Posterior vena cava (tissue), 2 donors: ENCODE measurements around the gene PCCA. TPM values are rescaled to one million over a fixed set of nuclear protein-coding genes. Genes with fewer than 3 reads are reported as not detected.
"Not testable (repeated sequence)": the region's sequence is repeated elsewhere in the genome, so short reads cannot be mapped to it uniquely, and the experiment has no call there.

Experiments used
- DNase-seq: peaks from one replicate; pipeline ENCODE4 v3.0.0-alpha.2; 2020; ENCODE audit warnings: low spot score
- intact Hi-C, 2 donors: fragments of 100-400 bp; cut with DNase I; formaldehyde crosslinking; loops; one replicate each; pipeline versions ENCODE4 v1.14.1 to v1.14.2; 2022 to 2023
- total RNA-seq, 2 donors: library from RNA; stranded (reverse); fragmentation: NEBNext Ultra II Directional; extraction: Animal tissue kit (Norgen Biotek cat#: 25700); gene quantifications; one replicate each; pipeline ENCODE4 v1.2.1, GENCODE V29; 2021
- donor health status: DM: yes; HTN: yes; CAD: no.
- donor health status: DM: yes; HTN: yes; CAD: no.

The PCCA gene
- total RNA-seq, 2 donors from 2014 or later: 32.0 to 34.5 TPM

GRCh38 chr13:100095498-100095897 is 6.6 kb downstream of the PCCA start:
- DNase-seq: no peak
- intact Hi-C loops: no loop called here

GRCh38 chr13:100096526-100096925 is 7.6 kb downstream of the PCCA start:
- intact Hi-C loops: no loop called here
- DNase-seq: no peak

GRCh38 chr13:100097821-100098220 is 8.9 kb downstream of the PCCA start:
- DNase-seq: no peak
- intact Hi-C loops: no loop called here

GRCh38 chr13:100098445-100099116 is 9.7 kb downstream of the PCCA start:
- no peak for DNase-seq
- intact Hi-C loops: no loop called here

DNA sequence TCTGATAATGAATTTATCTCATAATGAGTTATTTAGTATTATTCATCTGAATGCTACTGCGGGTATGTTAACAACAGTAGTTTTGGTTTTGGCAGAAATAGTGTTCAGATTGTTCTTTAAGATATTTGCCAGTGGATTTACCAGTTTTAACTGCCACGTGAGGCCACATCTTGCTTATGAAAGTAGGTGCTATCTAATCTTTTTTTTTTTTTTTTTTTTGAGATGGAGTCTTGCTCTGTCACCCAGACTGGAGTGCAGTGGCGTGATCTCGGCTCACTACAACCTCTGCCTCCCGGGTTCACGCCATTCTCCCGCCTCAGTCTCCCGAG is 10.2 kb downstream of the PCCA start:
- DNase-seq, intact Hi-C loops: not testable (repeated sequence)

GRCh38 chr13:100100115-100100879 is 11.4 kb downstream of the PCCA start:
- DNase-seq: no peak
- intact Hi-C loops: no loop called here

DNA sequence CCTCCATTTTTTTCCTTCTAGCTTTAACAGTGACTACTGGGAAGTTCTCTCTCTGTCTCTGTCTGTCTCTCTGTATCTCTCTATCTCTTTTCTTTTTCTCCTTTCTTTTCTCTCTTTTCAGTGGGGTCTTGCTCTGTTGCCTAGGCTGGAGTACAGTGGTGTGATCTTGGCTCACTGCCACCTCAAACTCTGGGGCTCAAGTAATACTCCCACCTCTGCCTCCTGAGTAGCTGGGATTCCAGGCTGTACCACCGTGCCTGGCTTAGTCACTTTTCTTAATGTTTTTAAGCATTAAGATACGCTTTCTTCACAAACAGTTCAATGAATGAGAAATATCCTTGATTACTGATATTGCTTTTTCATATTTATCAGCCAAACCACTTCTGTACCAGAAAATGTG is 13.1 kb downstream of the PCCA start:
- intact Hi-C loops: no loop called here
- DNase-seq: no peak

- no peak for DNase-seq
- intact Hi-C loops: no loop called here
Observed at GRCh38 chr13:100106005-100106404, 17.1 kb downstream of the PCCA start.

- intact Hi-C loops: no loop called here
- DNase-seq: no peak
Observed at GRCh38 chr13:100106705-100107104, 17.8 kb downstream of the PCCA start.

- intact Hi-C loops: no loop called here
- DNase-seq: no peak
Observed at GRCh38 chr13:100108913-100109507, 20.1 kb downstream of the PCCA start.

GRCh38 chr13:100110269-100110668 is 21.4 kb downstream of the PCCA start:
- intact Hi-C loops: no loop called here

DNA sequence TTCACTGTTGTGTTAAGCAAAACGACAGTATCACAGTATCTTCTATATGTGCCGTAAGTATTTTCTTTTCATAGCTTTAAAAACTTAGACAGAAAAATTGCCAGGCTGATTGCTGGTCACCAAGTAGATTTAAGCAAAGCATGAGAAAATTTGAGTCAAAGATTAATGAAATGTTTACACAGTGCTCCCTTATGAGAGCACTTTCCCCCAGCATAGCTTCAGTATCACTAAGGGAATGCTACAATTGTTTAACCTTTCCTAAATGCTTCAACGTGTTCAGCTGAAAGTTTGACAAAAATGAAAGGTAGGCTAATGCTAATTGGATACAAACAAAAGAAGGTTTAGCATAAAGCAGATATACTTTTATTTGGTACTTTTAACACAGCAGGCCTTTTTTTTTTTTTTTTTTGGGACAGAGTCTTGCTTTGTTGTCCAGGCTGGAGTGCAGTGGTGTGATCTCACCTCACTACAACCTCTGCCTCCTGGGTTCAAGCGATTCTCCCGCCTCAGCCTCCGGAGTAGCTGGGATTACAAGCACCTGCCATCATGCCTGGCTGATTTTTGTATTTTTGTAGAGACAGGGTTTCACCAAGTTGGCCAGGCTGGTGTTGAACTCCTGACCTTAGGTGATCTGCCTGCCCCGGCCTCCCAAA is 23.4 kb downstream of the PCCA start:
- intact Hi-C loops: no loop called here
- DNase-seq: no peak

More at GRCh38 chr13:100110269-100110668, 21.4 kb downstream of the PCCA start:
- DNase-seq: no peak

DNA sequence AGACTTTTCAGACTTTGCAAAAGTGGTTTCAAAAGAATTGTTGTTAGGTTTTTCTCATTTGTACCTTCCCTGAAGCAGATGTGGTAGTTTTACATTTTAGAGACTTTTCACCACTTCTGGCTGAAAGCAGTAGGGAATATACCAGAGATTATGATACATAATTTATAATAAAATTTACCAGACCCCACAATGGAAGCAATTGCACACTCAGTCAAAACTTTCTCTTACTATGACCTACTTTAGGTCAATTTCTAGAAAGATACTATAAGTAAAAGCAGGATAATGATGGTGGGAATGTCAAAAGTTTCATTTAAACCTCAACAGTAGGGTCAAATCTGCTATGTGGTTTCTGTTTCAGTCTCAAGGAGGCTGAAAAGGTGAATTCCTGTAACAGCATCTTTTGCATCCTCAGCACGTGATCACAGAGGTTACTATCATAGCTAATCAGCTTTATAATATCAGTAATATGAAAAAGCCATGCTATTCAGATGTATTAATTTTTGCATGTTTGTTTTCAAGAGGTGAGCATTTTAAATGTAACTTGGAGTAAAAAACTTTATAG is 26.9 kb downstream of the PCCA start:
- intact Hi-C loops: no loop called here
- DNase-seq: no peak

GRCh38 chr13:100124265-100124664 is 35.4 kb downstream of the PCCA start:
- no peak for DNase-seq
- intact Hi-C loops: no loop called here

GRCh38 chr13:100125946-100126345 is 37.1 kb downstream of the PCCA start:
- intact Hi-C loops: no loop called here
- DNase-seq: no peak

DNA sequence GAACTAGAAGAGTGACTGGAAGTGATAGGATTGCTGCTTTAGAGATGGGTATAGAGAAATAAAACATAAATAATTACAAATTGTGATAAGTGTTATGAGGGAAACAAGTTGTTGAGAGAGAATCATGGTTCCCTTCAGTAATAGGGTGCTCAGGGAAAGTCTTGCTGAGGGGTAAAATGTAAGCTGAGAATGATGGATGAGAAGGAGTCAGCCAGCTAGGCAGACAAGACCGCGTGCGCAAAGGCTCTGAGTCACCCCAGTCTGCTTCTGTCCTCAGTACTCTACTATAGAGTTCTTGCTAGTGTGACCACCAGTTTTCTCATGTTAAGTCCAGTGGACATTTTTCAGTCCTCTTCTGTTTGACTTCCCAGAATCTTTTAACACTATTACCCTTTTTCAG is 39.5 kb downstream of the PCCA start:
- intact Hi-C loops: no loop called here
- DNase-seq: no peak

DNA sequence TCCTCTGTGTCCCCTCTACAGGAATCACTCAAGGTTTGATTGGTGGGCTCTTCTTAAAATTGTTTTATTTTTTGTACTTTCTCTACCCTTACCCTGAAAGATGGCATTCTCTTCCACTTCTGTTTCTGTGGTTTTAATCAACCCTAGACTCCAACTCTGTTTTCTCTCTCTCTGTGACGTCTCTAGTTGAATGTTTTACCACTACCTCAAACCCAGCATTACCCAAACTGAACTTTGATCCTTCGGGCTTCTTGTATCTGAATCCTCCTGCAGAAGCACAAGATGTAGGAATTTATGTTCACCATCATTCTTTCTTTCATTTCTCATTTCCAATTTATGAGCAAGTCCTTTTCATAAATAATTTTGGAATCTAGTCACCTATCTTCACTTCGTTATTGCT is 39.9 kb downstream of the PCCA start:
- no peak for DNase-seq
- intact Hi-C loops: no loop called here

GRCh38 chr13:100129605-100130004 is 40.7 kb downstream of the PCCA start:
- DNase-seq: no peak
- intact Hi-C loops: no loop called here

DNA sequence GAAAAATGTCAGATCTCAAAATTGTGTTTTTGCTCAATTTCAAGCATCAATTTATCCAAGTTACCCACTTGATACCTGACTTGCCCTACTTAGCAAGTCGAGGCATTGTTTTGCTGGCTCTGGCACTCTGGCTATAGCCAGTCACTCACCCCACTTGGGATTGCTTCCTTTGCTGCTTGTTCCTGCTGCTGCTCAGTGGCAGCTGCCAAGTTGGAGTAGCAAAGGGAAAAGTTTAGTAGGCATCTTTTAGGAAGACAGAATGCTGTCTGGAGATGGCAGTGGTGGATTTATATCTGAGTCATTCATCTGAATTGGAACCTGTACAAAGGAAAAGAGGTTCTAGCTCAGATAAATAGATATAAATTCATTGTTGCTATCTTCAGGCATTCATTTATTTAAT is 41.2 kb downstream of the PCCA start:
- DNase-seq: no peak

DNA sequence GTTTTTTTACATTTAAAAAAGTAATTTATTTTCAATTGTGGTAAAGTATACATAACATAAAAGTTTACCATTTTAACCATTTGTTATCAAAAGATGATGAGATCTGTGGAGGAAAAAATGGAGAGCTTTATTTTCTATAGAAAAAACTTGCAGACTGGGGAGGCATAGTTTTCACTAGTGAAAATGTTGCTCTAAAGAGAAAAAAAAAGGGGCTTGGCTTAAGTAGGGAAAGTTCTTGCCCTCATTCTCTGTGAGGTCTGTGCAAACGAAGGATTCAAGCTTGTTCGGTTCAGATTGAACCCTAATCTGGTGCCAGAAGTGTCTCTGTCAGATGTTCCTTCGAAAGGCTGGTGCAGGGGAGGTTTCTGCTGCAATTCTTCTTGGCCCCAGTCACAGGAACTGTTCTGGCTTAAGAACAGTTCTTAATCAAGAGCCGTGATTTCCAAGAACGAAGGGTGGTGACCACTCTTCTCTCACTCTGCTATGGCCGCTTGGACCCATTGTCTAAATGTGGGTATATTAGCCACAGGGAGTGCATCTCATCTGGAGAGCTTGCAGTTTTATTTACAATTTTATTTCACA is 42.1 kb downstream of the PCCA start:
- intact Hi-C loops: no loop called here
- DNase-seq: no peak

More for the DNA sequence above, 41.2 kb downstream of the PCCA start:
- intact Hi-C loops: no loop called here
